Lower leg skin (tissue), 4 donors: ENCODE data around the gene ATP9B. TPM values are rescaled to one million over a fixed set of nuclear protein-coding genes. Genes with fewer than 3 reads are reported as not detected.
"Not testable (repeated sequence)": the region's sequence is repeated elsewhere in the genome, so short reads cannot be mapped to it uniquely, and the experiment has no call there.

ENCODE experiments used
- DNase-seq, 2 donors: peaks; one replicate each; pipeline ENCODE4 v3.0.0-alpha.2; 2019; ENCODE audit warnings: low spot score in 2 of 2
- H3K4me3 ChIP-seq: fragments of 200-600 bp; sonication (generic); 2 replicates; pipeline ENCODE4 v1.5.1; 2017; ENCODE audit warnings: mild to moderate bottlenecking, low read depth; ENCODE audit not compliant: poor library complexity, severe bottlenecking
- CTCF ChIP-seq, 3 donors: fragments of 450-650 bp; IDR thresholded peaks; one replicate each; pipeline ENCODE4 v1.5.1; 2016; ENCODE audit warnings: antibody characterized with exemption in 3 of 3, mild to moderate bottlenecking in 3 of 3, moderate library complexity in 2 of 3
- POLR2A ChIP-seq, 2 donors: fragments of 450-650 bp; IDR thresholded peaks; one replicate each; pipeline ENCODE4 v1.6.1; 2016 to 2017; ENCODE audit warnings: antibody characterized with exemption in 2 of 2, mild to moderate bottlenecking in 1 of 2, moderate library complexity in 1 of 2
- WGBS, 2 donors: methylation state at CpG; one replicate each; pipeline ENCODE4 v1.1.5; 2018; 5-methylcytosine and 5-hydroxymethylcytosine counted together
- intact Hi-C: fragments of 100-400 bp; cut with DNase I; formaldehyde crosslinking; loops from one replicate; pipeline ENCODE4 v1.15.0; 2023; ENCODE audit warnings: low total_unique reads
- total RNA-seq, 4 donors: library from RNA; depleted of rRNA; stranded (reverse); fragments of >200 nt; gene quantifications; one replicate each; pipeline ENCODE4 v1.1.0, GENCODE V29; 2016

Gene ATP9B
- total RNA-seq, 4 donors from 2014 or later: 19.9 to 39.9 (median 26.0) TPM

- DNase-seq: no peak
- intact Hi-C loops: no loop called here
- H3K4me3 ChIP-seq: no peak overlapping the region
- no peak for TF ChIP-seq CTCF (IDR thresholded peaks at IDR 0.05)
- no peak for TF ChIP-seq POLR2A (IDR thresholded peaks at IDR 0.05)
- 70 to 93% methylated on average over 2 of the region's 2 CpGs for WGBS, 2 donors
Measured at GRCh38 chr18:79259218-79259617, 190.0 kb downstream of the ATP9B start.

GRCh38 chr18:79260023-79260422 lies 190.8 kb downstream of the ATP9B start:
- no peak overlapping the region for H3K4me3 ChIP-seq
- no peak for DNase-seq
- 95 to 97% methylated on average over 8 of the region's 8 CpGs for WGBS, 2 donors
- TF ChIP-seq CTCF (IDR thresholded peaks at IDR 0.05) (no peak), POLR2A (IDR thresholded peaks at IDR 0.05) (no peak)
- intact Hi-C loops: no loop called here

- no peak for TF ChIP-seq CTCF (IDR thresholded peaks at IDR 0.05)
- no peak for TF ChIP-seq POLR2A (IDR thresholded peaks at IDR 0.05)
- intact Hi-C loops: no loop called here
- no peak overlapping the region for H3K4me3 ChIP-seq
- no peak for DNase-seq
- WGBS, 2 donors: 81 to 86% methylated on average over 1 of the region's 1 CpG
Measured at GRCh38 chr18:79260510-79260909, 191.3 kb downstream of the ATP9B start.

- DNase-seq, H3K4me3 ChIP-seq, intact Hi-C loops: not testable (repeated sequence)
- WGBS, 2 donors: 99% methylated on average over 9 of the region's 9 CpGs
Measured at GRCh38 chr18:79265068-79265467, 195.9 kb downstream of the ATP9B start.

GRCh38 chr18:79271812-79272211 lies 202.6 kb downstream of the ATP9B start:
- intact Hi-C loops: not testable (repeated sequence)

GRCh38 chr18:79272916-79273315 lies 203.7 kb downstream of the ATP9B start:
- H3K4me3 ChIP-seq: no peak overlapping the region
- WGBS, 2 donors: 87 to 89% methylated on average over 8 of the region's 8 CpGs
- DNase-seq: no peak
- intact Hi-C loops: no loop called here
- TF ChIP-seq CTCF (IDR thresholded peaks at IDR 0.05): no peak
- TF ChIP-seq POLR2A (IDR thresholded peaks at IDR 0.05): no peak

More at GRCh38 chr18:79271812-79272211, 202.6 kb downstream of the ATP9B start:
- H3K4me3 ChIP-seq, DNase-seq: not testable (repeated sequence)

GRCh38 chr18:79274823-79275222 lies 205.6 kb downstream of the ATP9B start:
- 95 to 96% methylated on average over 8 of the region's 8 CpGs for WGBS, 2 donors
- intact Hi-C loops: no loop called here
- no peak for TF ChIP-seq POLR2A (IDR thresholded peaks at IDR 0.05)
- TF ChIP-seq CTCF (IDR thresholded peaks at IDR 0.05): no peak
- DNase-seq: no peak
- no peak overlapping the region for H3K4me3 ChIP-seq
